GM23338 (cell line): ENCODE data around the gene WBP1. TPM values are rescaled to one million over a fixed set of nuclear protein-coding genes. Genes with fewer than 3 reads are reported as not detected.

Source experiments
- ATAC-seq: fragments of 200-7000 bp; cut with Tn5 transposase; 3 replicates; pipeline ENCODE4 v1.9.1; 2020
- DNase-seq: peaks from one replicate; pipeline ENCODE4 v3.0.0-alpha.2; 2015; ENCODE audit warnings: low spot score
- H2AFZ ChIP-seq: fragments of 200-600 bp; sonication (generic); 2 replicates; pipeline ENCODE4 v1.8.0; 2016; ENCODE audit warnings: antibody characterized with exemption, mild to moderate bottlenecking, moderate library complexity
- H3F3A ChIP-seq: fragments of 200-600 bp; sonication (generic); replicated peaks from 2 replicates; pipeline ENCODE4 v1.8.0; 2017; ENCODE audit warnings: antibody characterized with exemption, mixed run types, low read depth
- H3K27ac ChIP-seq: fragments of 200-600 bp; sonication (generic); 2 replicates; pipeline ENCODE4 v1.6.1; 2016; ENCODE audit warnings: low read depth
- H3K27me3 ChIP-seq: fragments of 200-600 bp; sonication (generic); 2 replicates; pipeline ENCODE4 v1.8.0; 2016; ENCODE audit warnings: mild to moderate bottlenecking, mixed run types, moderate library complexity; ENCODE audit not compliant: insufficient read depth
- H3K36me3 ChIP-seq: fragments of 200-600 bp; sonication (generic); 2 replicates; pipeline ENCODE4 v1.8.0; 2016; ENCODE audit warnings: mild to moderate bottlenecking; ENCODE audit not compliant: insufficient read depth
- H3K4me1 ChIP-seq: fragments of 200-600 bp; sonication (generic); 2 replicates; pipeline ENCODE4 v1.8.0; 2016; ENCODE audit warnings: mild to moderate bottlenecking, moderate library complexity; ENCODE audit not compliant: insufficient read depth
- H3K4me2 ChIP-seq: fragments of 200-600 bp; sonication (generic); 2 replicates; pipeline ENCODE4 v1.7.1; 2017; ENCODE audit warnings: mixed run types
- H3K4me3 ChIP-seq: fragments of 200-600 bp; sonication (generic); 2 replicates; pipeline ENCODE4 v1.6.1; 2016; ENCODE audit warnings: mixed run types
- H3K79me2 ChIP-seq: fragments of 200-600 bp; sonication (generic); replicated peaks from 2 replicates; pipeline ENCODE4 v1.8.0; 2017; ENCODE audit warnings: mild to moderate bottlenecking; ENCODE audit not compliant: insufficient read depth
- H3K9me2 ChIP-seq: fragments of 200-600 bp; sonication (generic); 2 replicates; pipeline ENCODE4 v1.8.0; 2017; ENCODE audit not compliant: insufficient read depth
- H4K20me1 ChIP-seq: fragments of 200-600 bp; sonication (generic); replicated peaks from 2 replicates; pipeline ENCODE4 v1.8.0; 2017; ENCODE audit warnings: mild to moderate bottlenecking; ENCODE audit not compliant: insufficient read depth
- H3K27ac Mint-ChIP-seq: 2 replicates; pipeline ENCODE4 v1.8.0; 2020; ENCODE audit warnings: inconsistent platforms, mild to moderate bottlenecking, moderate library complexity, mixed read lengths
- H3K27me3 Mint-ChIP-seq: 3 replicates; pipeline ENCODE4 v1.8.0; 2022; ENCODE audit warnings: low read depth, mild to moderate bottlenecking, moderate library complexity, mixed read lengths, inconsistent platforms; ENCODE audit not compliant: insufficient read depth, poor library complexity
- H3K36me3 Mint-ChIP-seq: 3 replicates; pipeline ENCODE4 v1.8.0; 2021; ENCODE audit warnings: low read depth, mild to moderate bottlenecking, inconsistent platforms, moderate library complexity, mixed read lengths
- H3K4me1 Mint-ChIP-seq: 3 replicates; pipeline ENCODE4 v1.8.0; 2020; ENCODE audit warnings: mild to moderate bottlenecking, inconsistent platforms, mixed read lengths
- H3K4me3 Mint-ChIP-seq: 3 replicates; pipeline ENCODE4 v1.8.0; 2021; ENCODE audit warnings: moderate library complexity, mild to moderate bottlenecking, inconsistent platforms, mixed read lengths
- H3K9me3 Mint-ChIP-seq: 3 replicates; pipeline ENCODE4 v1.8.0; 2020; ENCODE audit warnings: moderate library complexity, mild to moderate bottlenecking, inconsistent platforms, mixed read lengths
- CREB1 ChIP-seq: fragments of 250-450 bp; sonication (Bioruptor Pico); IDR thresholded peaks from 2 replicates; pipeline ENCODE4 v1.5.0; 2020; ENCODE audit warnings: low read depth, mild to moderate bottlenecking, moderate library complexity
- CTCF ChIP-seq, 2 experiments: fragments of 200-600 bp in 1 of 2; sonication (generic) in 1 of 2; conservative IDR thresholded peaks; 2 replicates each; pipeline versions ENCODE4 v1.5.1 to v1.6.1; 2016 to 2017; ENCODE audit warnings: antibody characterized with exemption in 2 of 2, low read depth in 2 of 2, mild to moderate bottlenecking in 2 of 2, moderate library complexity in 1 of 2
- EZH2 ChIP-seq: fragments of 200-600 bp; sonication (generic); IDR thresholded peaks from one replicate; pipeline ENCODE4 v1.8.0; 2017; ENCODE audit warnings: antibody characterized with exemption, mild to moderate bottlenecking, low read depth; ENCODE audit not compliant: unreplicated experiment
- EZH2phosphoT487 ChIP-seq: fragments of 200-600 bp; sonication (generic); IDR thresholded peaks from one replicate; pipeline ENCODE4 v1.8.1; 2018; ENCODE audit warnings: antibody characterized with exemption; ENCODE audit not compliant: unreplicated experiment
- JUNB ChIP-seq: IDR thresholded peaks from one replicate; pipeline ENCODE4 v1.6.1; 2016; ENCODE audit warnings: antibody characterized with exemption; ENCODE audit not compliant: unreplicated experiment
- NANOG ChIP-seq: IDR thresholded peaks from 2 replicates; pipeline ENCODE4 v1.6.1; 2016; ENCODE audit warnings: antibody characterized with exemption, borderline replicate concordance
- POLR2AphosphoS5 ChIP-seq: IDR thresholded peaks from 2 replicates; pipeline ENCODE4 v1.6.1; 2016; ENCODE audit warnings: antibody characterized with exemption, low read depth
- REST ChIP-seq: IDR thresholded peaks from one replicate; pipeline ENCODE4 v1.6.1; 2018; ENCODE audit warnings: antibody characterized with exemption; ENCODE audit not compliant: unreplicated experiment
- STAT1 ChIP-seq: IDR thresholded peaks from one replicate; pipeline ENCODE4 v1.6.1; 2016; ENCODE audit warnings: antibody characterized with exemption; ENCODE audit not compliant: unreplicated experiment
- ZNF114 ChIP-seq: fragments of 250-450 bp; sonication (Bioruptor Pico); IDR thresholded peaks from 2 replicates; pipeline ENCODE4 v1.5.0; 2020; ENCODE audit warnings: mild to moderate bottlenecking, moderate library complexity
- ZNF331 ChIP-seq: fragments of 250-450 bp; sonication (Bioruptor Pico); IDR thresholded peaks from 2 replicates; pipeline ENCODE4 v1.5.0; 2020; ENCODE audit warnings: low read depth, mild to moderate bottlenecking, moderate library complexity
- ZNF462 ChIP-seq: fragments of 250-450 bp; sonication (Bioruptor Pico); IDR thresholded peaks from 2 replicates; pipeline ENCODE4 v1.5.0; 2020; ENCODE audit warnings: mild to moderate bottlenecking, moderate library complexity
- polyA plus RNA-seq: library from polyadenylated mRNA; unstranded; fragments of >200 nt; fragmentation: Nextera tagmentation; extraction: Ambion mirVana; gene quantifications from 2 replicates; pipeline ENCODE4 v1.2.1, GENCODE V29; 2016
- total RNA-seq: library from RNA; depleted of rRNA; stranded (reverse); fragments of >200 nt; shearing (Covaris generic); gene quantifications from 2 replicates; pipeline ENCODE4 v1.2.3, GENCODE V29; 2014
- TF ChIP-seq, protein P1 (sequence below): IDR thresholded peaks from 2 replicates; pipeline ENCODE4 v1.6.1; 2016; ENCODE audit warnings: antibody characterized with exemption

The WBP1 gene
- total and polyA plus RNA-seq, 2 experiments from 2014 or later = 53.0 to 64.4 TPM

DNA sequence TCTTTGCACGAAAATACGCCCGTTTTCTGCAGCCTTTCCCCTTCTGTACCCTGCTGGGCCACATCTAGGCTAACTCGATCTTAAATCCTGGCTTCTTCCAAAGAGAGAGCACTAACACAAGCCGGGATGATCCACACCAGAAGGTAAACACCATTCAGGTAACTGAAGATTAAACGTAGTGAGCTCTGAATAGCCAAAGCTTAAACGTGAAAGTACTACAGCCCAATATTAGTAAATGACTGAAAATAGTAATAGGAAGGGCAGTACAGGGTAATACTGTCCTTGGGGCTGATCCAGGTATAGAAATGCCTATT, 14.7 kb downstream of the WBP1 start:
- Mint-ChIP-seq H3K9me3 (no peaks in the 10 kb centered on the region; the same call in 2 of the 3 replicates), H3K4me3 (peak overlapping the region; percentile 98), H3K27ac (peak overlapping the region; percentile 98), H3K27me3 (peaks cover 15% of the 10 kb centered on the region), H3K4me1 (peaks cover 2% of the 10 kb centered on the region; the same call in 1 of the 3 replicates), H3K36me3 (peaks cover 19% of the 10 kb centered on the region)
- Histone ChIP-seq H3F3A (peaks cover 13% of the 10 kb centered on the region), H3K4me1 (peaks cover 7% of the 10 kb centered on the region; the same call in 1 of the 2 replicates), H3K9me2 (no peaks in the 10 kb centered on the region), H3K4me2 (peak overlapping the region; percentile 92), H3K79me2 (no peaks in the 10 kb centered on the region), H4K20me1 (no peaks in the 10 kb centered on the region), H3K27me3 (no peaks in the 10 kb centered on the region), H3K27ac (peak overlapping the region; percentile 96), H3K36me3 (no peaks in the 10 kb centered on the region), H3K4me3 (peak overlapping the region; percentile 80), H2AFZ (peak overlapping the region; percentile 4; the same call in 1 of the 2 replicates)
- ATAC-seq = peak; percentile 5; the same call in 2 of the 3 replicates
- no peak for TF ChIP-seq ZNF331 (CRISPR knock-in tag)
- TF ChIP-seq NANOG = no peak
- TF ChIP-seq JUNB = no peak
- no peak for TF ChIP-seq CREB1
- TF ChIP-seq EZH2 = no peak
- no peak for TF ChIP-seq REST
- TF ChIP-seq EZH2phosphoT487 = no peak
- TF ChIP-seq ZNF114 (CRISPR knock-in tag) = no peak
- no peak for TF ChIP-seq ZNF462 (CRISPR knock-in tag)
- TF ChIP-seq CTCF (conservative IDR thresholded peaks at IDR 0.05; ENCODE audit: low read depth in 2 of 2) = no peak
- TF ChIP-seq, protein P1, sequence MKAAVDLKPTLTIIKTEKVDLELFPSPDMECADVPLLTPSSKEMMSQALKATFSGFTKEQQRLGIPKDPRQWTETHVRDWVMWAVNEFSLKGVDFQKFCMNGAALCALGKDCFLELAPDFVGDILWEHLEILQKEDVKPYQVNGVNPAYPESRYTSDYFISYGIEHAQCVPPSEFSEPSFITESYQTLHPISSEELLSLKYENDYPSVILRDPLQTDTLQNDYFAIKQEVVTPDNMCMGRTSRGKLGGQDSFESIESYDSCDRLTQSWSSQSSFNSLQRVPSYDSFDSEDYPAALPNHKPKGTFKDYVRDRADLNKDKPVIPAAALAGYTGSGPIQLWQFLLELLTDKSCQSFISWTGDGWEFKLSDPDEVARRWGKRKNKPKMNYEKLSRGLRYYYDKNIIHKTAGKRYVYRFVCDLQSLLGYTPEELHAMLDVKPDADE = no peak
- TF ChIP-seq POLR2AphosphoS5 = no peak
- no peak for TF ChIP-seq STAT1
- DNase-seq = no peak
